Measurements from ENCODE around the gene MAP3K13. TPM values are rescaled to one million over a fixed set of nuclear protein-coding genes. Genes with fewer than 3 reads are reported as not detected.
"Not testable (repeated sequence)": the region's sequence is repeated elsewhere in the genome, so short reads cannot be mapped to it uniquely, and the experiment has no call there.

The MAP3K13 gene
- total RNA-seq, 2 donors from 2014 or later = 9.4 to 12.6 TPM

- no peaks in the 10 kb centered on the region for H3K27me3 ChIP-seq
- H3K27ac ChIP-seq = no peak overlapping the region
- no peaks in the 10 kb centered on the region for H3K4me1 ChIP-seq
- H3K9me3 ChIP-seq = no peaks in the 10 kb centered on the region
- no peaks in the 10 kb centered on the region for H3K36me3 ChIP-seq
- DNase-seq (ENCODE audit: low spot score) = no peak
- H3K4me3 ChIP-seq = no peak overlapping the region
- no peak for TF ChIP-seq CTCF (IDR thresholded peaks at IDR 0.05)
Observed at GRCh38 chr3:185457376-185457775, 94.4 kb downstream of the MAP3K13 start.

GRCh38 chr3:185460309-185460708, 97.4 kb downstream of the MAP3K13 start:
- Histone ChIP-seq H3K9me3 (no peaks in the 10 kb centered on the region), H3K27me3 (no peaks in the 10 kb centered on the region), H3K36me3 (no peaks in the 10 kb centered on the region), H3K4me1 (no peaks in the 10 kb centered on the region), H3K27ac (no peak overlapping the region), H3K4me3 (no peak overlapping the region)
- DNase-seq (ENCODE audit: low spot score) = no peak
- TF ChIP-seq CTCF (IDR thresholded peaks at IDR 0.05) = no peak

- no peak overlapping the region for H3K27ac ChIP-seq
- TF ChIP-seq CTCF (IDR thresholded peaks at IDR 0.05) = no peak
- no peak overlapping the region for H3K4me3 ChIP-seq
- no peaks in the 10 kb centered on the region for H3K4me1 ChIP-seq
- H3K27me3 ChIP-seq = no peaks in the 10 kb centered on the region
- H3K36me3 ChIP-seq = no peaks in the 10 kb centered on the region
- no peak for DNase-seq (ENCODE audit: low spot score)
- no peaks in the 10 kb centered on the region for H3K9me3 ChIP-seq
Observed at GRCh38 chr3:185460719-185461350, 97.9 kb downstream of the MAP3K13 start.

GRCh38 chr3:185465471-185465870, 102.5 kb downstream of the MAP3K13 start:
- Histone ChIP-seq H3K4me1 (no peaks in the 10 kb centered on the region), H3K9me3 (no peaks in the 10 kb centered on the region)

GRCh38 chr3:185466123-185466522, 103.2 kb downstream of the MAP3K13 start:
- not testable (repeated sequence) for H3K36me3 ChIP-seq, H3K4me3 ChIP-seq, H3K4me1 ChIP-seq

More at GRCh38 chr3:185465471-185465870, 102.5 kb downstream of the MAP3K13 start:
- H3K27ac ChIP-seq = no peak overlapping the region
- H3K36me3 ChIP-seq = peaks cover 8% of the 10 kb centered on the region
- TF ChIP-seq CTCF (IDR thresholded peaks at IDR 0.05) = no peak
- DNase-seq (ENCODE audit: low spot score) = no peak
- H3K4me3 ChIP-seq = no peak overlapping the region
- H3K27me3 ChIP-seq = no peaks in the 10 kb centered on the region

GRCh38 chr3:185469542-185469941, 106.6 kb downstream of the MAP3K13 start:
- no peak for DNase-seq (ENCODE audit: low spot score)
- H3K9me3 ChIP-seq = no peaks in the 10 kb centered on the region
- H3K27ac ChIP-seq = no peak overlapping the region
- no peaks in the 10 kb centered on the region for H3K4me1 ChIP-seq
- H3K27me3 ChIP-seq = no peaks in the 10 kb centered on the region
- no peak for TF ChIP-seq CTCF (IDR thresholded peaks at IDR 0.05)
- peaks cover 24% of the 10 kb centered on the region for H3K36me3 ChIP-seq
- H3K4me3 ChIP-seq = no peak overlapping the region

More at GRCh38 chr3:185466123-185466522, 103.2 kb downstream of the MAP3K13 start:
- H3K27ac ChIP-seq; DNase-seq (ENCODE audit: low spot score); H3K9me3 ChIP-seq; H3K27me3 ChIP-seq: not testable (repeated sequence)

Measured in right atrium auricular region (tissue), 2 donors.